Measurements from ENCODE around the gene UST. TPM values are rescaled to one million over a fixed set of nuclear protein-coding genes. Genes with fewer than 3 reads are reported as not detected.
"Not testable (repeated sequence)": the region's sequence is repeated elsewhere in the genome, so short reads cannot be mapped to it uniquely, and the experiment has no call there.

UST gene
- total and polyA plus RNA-seq, 8 donors = 3.7 to 20.9 (median 8.6) TPM

DNA sequence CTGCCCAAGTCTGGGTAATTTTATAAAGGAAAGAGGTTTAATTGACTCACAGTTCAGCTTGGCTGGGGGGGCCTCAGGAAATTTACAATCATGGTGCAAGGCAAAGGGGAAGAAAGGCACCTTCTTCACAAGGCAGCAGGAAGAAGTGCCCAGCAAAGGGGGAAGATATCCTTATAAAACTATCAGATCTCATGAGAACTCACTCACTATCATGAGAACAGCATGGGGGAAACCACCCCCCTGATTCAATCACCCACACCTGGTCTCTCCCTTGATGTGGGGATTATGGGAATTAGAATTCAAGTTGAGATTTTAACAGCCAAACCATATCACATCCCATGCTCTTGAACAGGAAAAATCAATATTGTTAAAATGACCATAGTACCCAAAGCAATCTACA, 355.5 kb downstream of the UST start:
- ATAC-seq (no peak), DNase-seq (no peak), FAIRE-seq (no peak)
- Histone ChIP-seq H3K27me3 (no peaks in the 10 kb centered on the region), H3K36me3 (no peaks in the 10 kb centered on the region), H3K9me3 (no peaks in the 10 kb centered on the region), H3K27ac (no peak overlapping the region), H3K4me1 (no peaks in the 10 kb centered on the region), H3K4me3 (no peak overlapping the region)
- intact Hi-C loops (cut with DNase I) = no loop called here
- TF ChIP-seq, protein P1, sequence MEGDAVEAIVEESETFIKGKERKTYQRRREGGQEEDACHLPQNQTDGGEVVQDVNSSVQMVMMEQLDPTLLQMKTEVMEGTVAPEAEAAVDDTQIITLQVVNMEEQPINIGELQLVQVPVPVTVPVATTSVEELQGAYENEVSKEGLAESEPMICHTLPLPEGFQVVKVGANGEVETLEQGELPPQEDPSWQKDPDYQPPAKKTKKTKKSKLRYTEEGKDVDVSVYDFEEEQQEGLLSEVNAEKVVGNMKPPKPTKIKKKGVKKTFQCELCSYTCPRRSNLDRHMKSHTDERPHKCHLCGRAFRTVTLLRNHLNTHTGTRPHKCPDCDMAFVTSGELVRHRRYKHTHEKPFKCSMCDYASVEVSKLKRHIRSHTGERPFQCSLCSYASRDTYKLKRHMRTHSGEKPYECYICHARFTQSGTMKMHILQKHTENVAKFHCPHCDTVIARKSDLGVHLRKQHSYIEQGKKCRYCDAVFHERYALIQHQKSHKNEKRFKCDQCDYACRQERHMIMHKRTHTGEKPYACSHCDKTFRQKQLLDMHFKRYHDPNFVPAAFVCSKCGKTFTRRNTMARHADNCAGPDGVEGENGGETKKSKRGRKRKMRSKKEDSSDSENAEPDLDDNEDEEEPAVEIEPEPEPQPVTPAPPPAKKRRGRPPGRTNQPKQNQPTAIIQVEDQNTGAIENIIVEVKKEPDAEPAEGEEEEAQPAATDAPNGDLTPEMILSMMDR (IDR thresholded peaks at IDR 0.05) = no peak

DNA sequence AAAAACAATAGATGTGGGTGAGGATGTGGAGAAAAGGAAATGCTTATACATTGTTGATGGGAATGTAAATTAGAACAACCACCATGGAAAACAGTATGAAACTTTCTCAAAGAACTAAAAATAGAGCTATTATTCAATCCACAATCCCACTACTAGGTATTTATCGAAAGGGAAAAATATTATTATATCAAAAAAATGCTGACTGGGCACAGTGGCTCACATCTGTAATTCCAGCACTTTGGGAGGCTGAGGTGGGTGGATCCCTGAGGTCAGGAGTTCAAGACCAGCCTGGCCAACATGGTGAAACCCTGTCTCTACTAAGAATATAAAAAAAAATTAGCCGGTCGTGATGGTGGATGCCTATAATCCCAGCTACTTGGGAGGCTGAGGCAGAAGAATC, 357.1 kb downstream of the UST start:
- H3K9me3 ChIP-seq; H3K4me1 ChIP-seq; intact Hi-C loops (cut with DNase I); DNase-seq; H3K36me3 ChIP-seq; H3K4me3 ChIP-seq; ATAC-seq; FAIRE-seq; H3K27me3 ChIP-seq; H3K27ac ChIP-seq: not testable (repeated sequence)
- 97 to 98% methylated on average over 3 of the region's 3 CpGs for WGBS, 2 donors

DNA sequence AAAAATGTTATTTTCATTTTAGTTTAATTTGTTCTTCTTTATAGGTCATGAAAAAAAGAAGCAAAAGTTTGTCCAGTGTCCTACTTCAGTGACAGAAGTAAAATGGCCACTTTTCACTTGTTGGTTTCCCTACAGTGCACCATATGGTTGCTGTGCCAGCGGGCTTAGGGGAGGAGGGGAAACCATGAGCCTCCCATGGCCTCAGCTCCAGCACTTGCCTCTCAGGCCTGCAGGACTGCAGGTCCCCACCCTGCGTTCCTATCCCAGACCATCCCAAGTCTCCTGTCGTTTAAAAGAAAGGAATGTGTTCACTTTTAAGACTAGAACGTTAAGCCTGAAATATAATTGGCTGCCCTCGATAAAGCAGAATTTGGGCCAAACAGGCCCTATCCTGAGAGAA, 360.7 kb downstream of the UST start:
- TF ChIP-seq, protein P1 (IDR thresholded peaks at IDR 0.05) = no peak
- intact Hi-C loops (cut with DNase I) = no loop called here

DNA sequence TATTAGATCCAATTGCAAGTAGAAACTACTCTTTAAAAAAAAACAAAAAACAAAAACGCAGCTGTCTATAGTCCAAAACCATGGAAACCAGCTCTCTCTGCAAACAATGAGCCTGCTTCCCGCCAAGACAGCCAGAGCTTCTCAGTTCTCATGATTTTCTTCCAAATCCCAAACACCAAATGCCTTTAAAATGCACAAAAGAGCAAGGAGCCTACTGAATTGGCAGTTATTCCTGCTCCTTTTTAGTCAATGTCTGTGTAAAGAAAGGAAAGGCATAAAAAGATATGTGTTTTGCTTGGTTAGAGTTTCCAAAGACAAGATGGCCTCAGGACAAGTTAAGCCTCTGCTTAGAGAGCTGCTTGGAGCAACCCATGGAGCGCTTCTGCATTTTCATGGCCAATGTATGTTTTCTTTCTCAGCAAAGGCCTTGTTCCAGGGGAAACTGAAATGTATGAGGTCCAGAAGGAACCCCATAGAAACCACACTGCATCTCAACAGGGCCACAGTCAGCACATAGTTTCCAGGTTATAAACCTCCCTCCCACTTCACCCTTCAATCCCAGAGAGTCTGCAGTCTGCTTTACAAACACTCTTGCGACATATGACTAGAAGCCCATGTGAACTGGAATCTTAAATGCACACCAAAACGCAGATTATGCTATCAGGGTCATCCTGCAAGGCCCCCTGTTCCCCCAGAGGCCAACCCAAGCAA, 361.4 kb downstream of the UST start:
- H3K27ac ChIP-seq = no peak overlapping the region
- intact Hi-C loops (cut with DNase I) = no loop called here
- TF ChIP-seq, protein P1 (IDR thresholded peaks at IDR 0.05) = no peak

More for the DNA sequence above, 360.7 kb downstream of the UST start:
- ATAC-seq = no peak
- no peak for FAIRE-seq
- Histone ChIP-seq H3K36me3 (no peaks in the 10 kb centered on the region), H3K4me3 (no peak overlapping the region), H3K9me3 (no peaks in the 10 kb centered on the region), H3K4me1 (no peaks in the 10 kb centered on the region), H3K27me3 (no peaks in the 10 kb centered on the region), H3K27ac (no peak overlapping the region)
- DNase-seq = no peak
- WGBS, 2 donors = 87 to 89% methylated on average over 5 of the region's 5 CpGs

DNA sequence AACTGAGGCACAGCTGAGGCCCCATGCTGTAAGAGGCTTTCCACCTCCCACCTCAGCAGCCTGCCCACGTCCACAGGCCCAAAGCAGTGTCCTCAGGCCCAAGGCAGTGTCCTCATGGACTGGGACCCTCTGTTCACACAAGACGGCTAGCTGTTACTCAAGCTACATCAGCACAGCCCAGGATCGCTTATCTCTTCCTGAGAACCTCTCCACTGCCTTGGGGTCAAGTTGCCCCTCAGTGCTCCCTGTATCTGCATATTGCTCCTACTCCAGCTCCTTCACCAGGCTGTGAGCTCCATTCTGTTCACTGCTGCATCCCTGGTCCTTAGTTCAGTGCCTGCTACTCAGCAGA, 361.9 kb downstream of the UST start:
- FAIRE-seq (no peak), ATAC-seq (no peak), DNase-seq (no peak)
- Histone ChIP-seq H3K4me3 (no peak overlapping the region), H3K36me3 (no peaks in the 10 kb centered on the region), H3K27me3 (no peaks in the 10 kb centered on the region), H3K27ac (no peak overlapping the region), H3K4me1 (no peaks in the 10 kb centered on the region), H3K9me3 (no peaks in the 10 kb centered on the region)
- intact Hi-C loops (cut with DNase I) = no loop called here
- 89 to 90% methylated on average over 3 of the region's 3 CpGs for WGBS, 2 donors
- TF ChIP-seq, protein P1 (IDR thresholded peaks at IDR 0.05) = no peak

More for the DNA sequence above, 361.4 kb downstream of the UST start:
- Histone ChIP-seq H3K4me3 (no peak overlapping the region), H3K27me3 (no peaks in the 10 kb centered on the region), H3K9me3 (no peaks in the 10 kb centered on the region), H3K4me1 (no peaks in the 10 kb centered on the region), H3K36me3 (no peaks in the 10 kb centered on the region)
- ATAC-seq = no peak
- 82 to 91% methylated on average over 5 of the region's 5 CpGs for WGBS, 2 donors
- FAIRE-seq = no peak
- no peak for DNase-seq
